SK-N-SH treated with all-trans-retinoic acid at 6 μM for 48 hours (cell line): ENCODE data around the gene GALNT17.

ENCODE experiments used
- CREB5 ChIP-seq: fragments of 250-450 bp; sonication (Bioruptor Pico); IDR thresholded peaks from 2 replicates; pipeline ENCODE4 v1.5.1; 2020; ENCODE audit warnings: low read depth, mild to moderate bottlenecking, moderate library complexity
- ESRRG ChIP-seq: fragments of 250-450 bp; sonication (Bioruptor Pico); IDR thresholded peaks from 2 replicates; pipeline ENCODE4 v1.6.1; 2021; ENCODE audit warnings: mild to moderate bottlenecking
- POU6F1 ChIP-seq: fragments of 250-450 bp; sonication (Bioruptor Pico); IDR thresholded peaks from 2 replicates; pipeline ENCODE4 v1.8.0; 2021; ENCODE audit warnings: low read depth, mild to moderate bottlenecking, moderate library complexity, borderline replicate concordance
- RARB ChIP-seq: fragments of 250-450 bp; sonication (Bioruptor Pico); IDR thresholded peaks from 2 replicates; pipeline ENCODE4 v1.8.0; 2021; ENCODE audit warnings: mild to moderate bottlenecking, moderate library complexity
- SNAI2 ChIP-seq: fragments of 250-450 bp; sonication (Bioruptor Pico); IDR thresholded peaks from 2 replicates; pipeline ENCODE4 v1.5.0; 2020; ENCODE audit warnings: mild to moderate bottlenecking, moderate library complexity
- TCF4 ChIP-seq: fragments of 250-450 bp; sonication (Bioruptor Pico); IDR thresholded peaks from 2 replicates; pipeline ENCODE4 v1.8.0; 2021; ENCODE audit warnings: mild to moderate bottlenecking, moderate library complexity, borderline replicate concordance
- ZFP3 ChIP-seq: fragments of 250-450 bp; sonication (Bioruptor Pico); IDR thresholded peaks from 2 replicates; pipeline ENCODE4 v1.5.0; 2020; ENCODE audit warnings: mild to moderate bottlenecking, moderate library complexity
- ZFP30 ChIP-seq: fragments of 450-650 bp; formaldehyde crosslinking; IDR thresholded peaks from 2 replicates; pipeline ENCODE4 v1.5.0; 2022; ENCODE audit warnings: mild to moderate bottlenecking, moderate library complexity
- ZNF565 ChIP-seq: fragments of 450-650 bp; formaldehyde crosslinking; conservative IDR thresholded peaks from 2 replicates; pipeline ENCODE4 v1.5.0; 2020; ENCODE audit warnings: low read depth, mild to moderate bottlenecking, moderate library complexity

- TF ChIP-seq CREB5 (CRISPR knock-in tag) (no peak), ZFP30 (CRISPR knock-in tag) (no peak), ESRRG (CRISPR knock-in tag) (no peak), TCF4 (CRISPR knock-in tag) (no peak), RARB (CRISPR knock-in tag) (no peak), ZFP3 (CRISPR knock-in tag) (no peak), ZNF565 (no peak), SNAI2 (CRISPR knock-in tag) (no peak), POU6F1 (CRISPR knock-in tag) (no peak)
Measured at GRCh38 chr7:71682181-71682580, 550.2 kb downstream of the GALNT17 start.
